NCI-H146 (cell line): ENCODE results near the gene DOLPP1.
A peak's percentile ranks its signal among the peaks of the same experiment; 100 is the strongest.

Experiments
- DNase-seq: peaks from one replicate; lab custom pipeline; 2025; lab: John Stamatoyannopoulos, UW

DOLPP1 gene

DNA sequence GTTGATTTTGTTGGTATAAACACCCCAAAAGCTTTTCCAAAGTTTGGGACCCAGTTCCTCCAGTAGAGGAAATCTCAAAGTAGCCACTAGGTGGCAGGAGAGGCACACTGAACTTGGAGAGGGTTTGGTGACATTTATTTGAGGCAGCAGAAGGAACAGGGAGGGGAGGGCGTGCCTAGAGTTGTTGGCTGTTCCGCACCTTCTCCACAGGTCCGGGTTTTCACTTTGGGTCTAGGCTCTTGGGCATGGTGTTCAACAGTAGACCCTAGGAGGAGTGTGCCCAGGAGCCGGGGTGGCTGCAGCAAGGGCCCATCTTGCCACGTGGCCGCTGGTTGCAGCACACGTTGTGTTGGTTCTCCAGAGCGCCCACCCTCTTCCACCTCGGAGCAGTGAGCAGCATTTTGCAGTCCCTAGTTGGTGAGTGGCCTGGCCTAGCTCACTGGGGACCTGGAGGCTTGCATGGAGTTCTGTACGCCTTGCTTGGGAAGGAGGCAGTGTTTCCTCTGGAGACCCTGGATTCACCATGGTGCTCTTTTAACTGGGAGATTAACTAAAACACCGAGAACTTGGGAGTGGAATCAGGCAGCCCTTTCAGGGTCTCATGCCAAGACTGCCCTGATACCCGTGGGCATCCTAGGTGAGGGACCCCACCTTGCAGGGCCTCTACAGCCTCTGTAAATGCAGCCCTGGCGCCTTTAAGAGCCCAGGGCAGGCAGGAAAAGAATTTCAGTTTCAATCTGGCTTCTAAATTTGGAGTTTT lies 58.5 kb downstream of the DOLPP1 start:
- peak; percentile 33 for DNase-seq

DNA sequence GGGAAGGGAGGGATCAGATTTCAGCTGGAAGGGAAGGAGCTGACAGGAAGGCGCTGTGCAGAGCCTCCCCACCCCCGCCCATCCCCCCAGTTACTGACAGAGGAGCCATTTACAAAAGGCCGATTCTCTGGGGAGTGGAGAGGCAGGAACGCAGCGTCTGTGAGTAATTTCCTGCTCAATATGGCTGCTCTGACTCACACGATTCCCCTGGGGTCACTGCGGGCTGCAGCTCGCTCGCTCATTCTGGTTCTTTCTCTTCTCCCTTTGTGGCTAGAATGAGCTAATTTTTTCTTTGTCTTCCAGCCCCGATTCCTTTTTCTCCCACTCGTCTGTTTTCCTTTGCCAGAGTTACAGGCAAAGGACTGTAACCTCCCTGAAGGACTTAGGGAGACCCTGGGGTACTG lies 59.1 kb downstream of the DOLPP1 start:
- DNase-seq: no peak
